Right lobe of liver (tissue), 6 donors: Measurements from ENCODE around the gene GPR25. TPM values are rescaled to one million over a fixed set of nuclear protein-coding genes. Genes with fewer than 3 reads are reported as not detected.
A peak's percentile ranks its signal among the peaks of the same experiment; 100 is the strongest.

Experiments
- ATAC-seq, 4 donors: fragments of 200-7000 bp; cut with Tn5 transposase; one replicate each; pipeline ENCODE4 v1.9.1; 2020; ENCODE audit warnings: mild to moderate bottlenecking in 4 of 4, moderate library complexity in 4 of 4
- DNase-seq, 3 donors: peaks; one replicate each; pipeline ENCODE4 v3.0.0-alpha.2; 2020
- H3K27ac ChIP-seq, 3 donors: fragments of 200-600 bp; one replicate each; pipeline ENCODE4 v1.8.0; 2022
- H3K27me3 ChIP-seq, 2 donors: fragments of 200-600 bp; one replicate each; pipeline ENCODE4 v1.8.0; 2022
- H3K36me3 ChIP-seq, 4 donors: fragments of 200-600 bp; sonication (generic) in 1 of 4; one replicate each; pipeline versions ENCODE4 v1.5.1 to v1.8.0; 2017 to 2022; ENCODE audit warnings: control low read depth in 1 of 4
- H3K4me1 ChIP-seq, 4 donors: fragments of 200-600 bp; sonication (generic) in 1 of 4; one replicate each; pipeline versions ENCODE4 v1.5.1 to v1.8.0; 2017 to 2022; ENCODE audit warnings: control low read depth in 1 of 4
- H3K4me3 ChIP-seq, 3 donors: fragments of 200-600 bp; one replicate each; pipeline ENCODE4 v1.8.0; 2022
- H3K9me3 ChIP-seq, 4 donors: fragments of 200-600 bp; sonication (generic) in 1 of 4; one replicate each; pipeline versions ENCODE4 v1.5.1 to v1.8.0; 2017 to 2022; ENCODE audit warnings: control low read depth in 1 of 4
- CTCF ChIP-seq, 4 donors: fragments of 200-600 bp in 3 of 4; fragments of 450-650 bp in 1 of 4; IDR thresholded peaks; one replicate each; pipeline versions ENCODE4 v1.5.1 to v1.8.0; 2016 to 2022; ENCODE audit warnings: antibody characterized with exemption in 4 of 4, mild to moderate bottlenecking in 2 of 4
- POLR2A ChIP-seq: fragments of 450-650 bp; IDR thresholded peaks from one replicate; pipeline ENCODE4 v1.6.1; 2017; ENCODE audit warnings: antibody characterized with exemption, mild to moderate bottlenecking
- WGBS: methylation state at CpG from one replicate; pipeline ENCODE4 v1.1.6; 2018; ENCODE audit warnings: low coverage, low lambda C conversion rate; ENCODE audit not compliant: insufficient coverage; ENCODE audit errors: missing lambda C conversion rate; 5-methylcytosine and 5-hydroxymethylcytosine counted together
- intact Hi-C, 2 donors: fragments of 100-400 bp; cut with DNase I; formaldehyde crosslinking; loops; one replicate each; pipeline versions ENCODE4 v1.11.2 to v1.14.1; 2022
- total RNA-seq, 6 experiments: library from RNA; depleted of rRNA in 2 of 6; stranded (reverse); fragments of >200 nt in 2 of 6; fragmentation: NEBNext Ultra II Directional in 3 of 6; extraction: Animal tissue kit (Norgen Biotek cat#: 25700) in 3 of 6; gene quantifications; one replicate each; pipeline versions ENCODE4 v1.1.0 to v1.2.4, GENCODE V29; 2016 to 2023
- donor health status: DM: no; HTN: yes; CAD: no.
- donor health status: DM: no; HTN: no; CAD: no.
- donor health status: DM: no; HTN: no; CAD: no.
- donor health status: DM: no; HTN: yes; CAD: no.
- donor health status: DM: no; HTN: yes; CAD: no.

Gene GPR25
- total RNA-seq, 6 experiments from 2014 or later: not detected

- ATAC-seq (no peak), DNase-seq (no peak)
- intact Hi-C loops: no loop called here
- peaks cover 0 to 4% (median 0%) of the 10 kb centered on the region in 4 donors for H3K4me1 ChIP-seq
- no peaks in the 10 kb centered on the region for H3K9me3 ChIP-seq
- H3K27me3 ChIP-seq: no peaks in the 10 kb centered on the region
- no peaks in the 10 kb centered on the region for H3K36me3 ChIP-seq
- H3K27ac ChIP-seq: no peak overlapping the region
- 46% methylated on average over 4 of the region's 8 CpGs for WGBS
- TF ChIP-seq POLR2A (no peak), CTCF (IDR thresholded peaks at IDR 0.05) (no peak)
- H3K4me3 ChIP-seq: no peak overlapping the region
Observed at GRCh38 chr1:200901796-200902444, 29.1 kb downstream of the GPR25 start.

- WGBS: 84% methylated on average over 5 of the region's 5 CpGs
- no peak for TF ChIP-seq CTCF (IDR thresholded peaks at IDR 0.05)
- no peak for TF ChIP-seq POLR2A
Observed at GRCh38 chr1:200903793-200904192, 31.0 kb downstream of the GPR25 start.

GRCh38 chr1:200904772-200905171 is 32.0 kb downstream of the GPR25 start:
- no peaks in the 10 kb centered on the region for H3K4me1 ChIP-seq
- TF ChIP-seq CTCF (IDR thresholded peaks at IDR 0.05): no peak
- no peak for TF ChIP-seq POLR2A
- no peak overlapping the region for H3K27ac ChIP-seq
- intact Hi-C loops: no loop called here
- H3K4me3 ChIP-seq: no peak overlapping the region
- H3K9me3 ChIP-seq: no peaks in the 10 kb centered on the region
- H3K27me3 ChIP-seq: no peaks in the 10 kb centered on the region
- no peak for DNase-seq
- no peak for ATAC-seq
- no peaks in the 10 kb centered on the region for H3K36me3 ChIP-seq

More at GRCh38 chr1:200903793-200904192, 31.0 kb downstream of the GPR25 start:
- no peaks in the 10 kb centered on the region for H3K4me1 ChIP-seq
- H3K36me3 ChIP-seq: no peaks in the 10 kb centered on the region
- H3K27me3 ChIP-seq: no peaks in the 10 kb centered on the region
- ATAC-seq (no peak), DNase-seq (no peak)
- no peak overlapping the region for H3K4me3 ChIP-seq
- H3K9me3 ChIP-seq: no peaks in the 10 kb centered on the region
- H3K27ac ChIP-seq: no peak overlapping the region
- intact Hi-C loops: no loop called here

GRCh38 chr1:200905411-200906052 is 32.8 kb downstream of the GPR25 start:
- H3K36me3 ChIP-seq: no peaks in the 10 kb centered on the region
- intact Hi-C loops: no loop called here
- no peaks in the 10 kb centered on the region for H3K27me3 ChIP-seq
- DNase-seq (no peak), ATAC-seq (peak in 3 of 4 donors; percentile 18 to 40 (median 37))
- no peaks in the 10 kb centered on the region for H3K4me1 ChIP-seq
- TF ChIP-seq POLR2A (no peak), CTCF (IDR thresholded peaks at IDR 0.05) (no peak)
- H3K27ac ChIP-seq: no peak overlapping the region
- H3K9me3 ChIP-seq: no peaks in the 10 kb centered on the region
- 49% methylated on average over 4 of the region's 4 CpGs for WGBS
- no peak overlapping the region for H3K4me3 ChIP-seq
